HEK293 (cell line): ENCODE measurements around the gene CCDC88C.

Experiments used
- CTCF ChIP-seq: fragments of 450-650 bp; formaldehyde crosslinking; IDR thresholded peaks from 2 replicates; pipeline ENCODE4 v1.5.1; 2016; ENCODE audit warnings: missing biosample characterization, missing genetic modification characterization
- HOXC10 ChIP-seq: sonication (generic); formaldehyde crosslinking; IDR thresholded peaks from 2 replicates; pipeline ENCODE4 v1.8.1; 2023; ENCODE audit warnings: mild to moderate bottlenecking, missing genetic modification reagents
- PATZ1 ChIP-seq: fragments of 450-650 bp; formaldehyde crosslinking; IDR thresholded peaks from 2 replicates; pipeline ENCODE4 v1.5.1; 2016; ENCODE audit warnings: missing biosample characterization, missing genetic modification characterization
- ZNF223 ChIP-seq: fragments of 450-650 bp; formaldehyde crosslinking; IDR thresholded peaks from 2 replicates; pipeline ENCODE4 v1.5.1; 2016; ENCODE audit warnings: missing biosample characterization, missing genetic modification characterization
- ZNF24 ChIP-seq: fragments of 450-650 bp; formaldehyde crosslinking; IDR thresholded peaks from 2 replicates; pipeline ENCODE4 v1.5.1; 2016; ENCODE audit warnings: missing biosample characterization, missing genetic modification characterization
- ZNF423 ChIP-seq: fragments of 450-650 bp; formaldehyde crosslinking; IDR thresholded peaks from 2 replicates; pipeline ENCODE4 v1.5.1; 2016; ENCODE audit warnings: missing biosample characterization, missing genetic modification characterization
- ZNF777 ChIP-seq: fragments of 450-650 bp; formaldehyde crosslinking; IDR thresholded peaks from 2 replicates; pipeline ENCODE4 v1.5.1; 2017; ENCODE audit warnings: missing biosample characterization, missing genetic modification characterization, borderline replicate concordance
- TF ChIP-seq, protein P1 (sequence below): fragments of 450-650 bp; formaldehyde crosslinking; IDR thresholded peaks from 2 replicates; pipeline ENCODE4 v1.5.1; 2016; ENCODE audit warnings: missing biosample characterization, missing genetic modification characterization, low read depth

DNA sequence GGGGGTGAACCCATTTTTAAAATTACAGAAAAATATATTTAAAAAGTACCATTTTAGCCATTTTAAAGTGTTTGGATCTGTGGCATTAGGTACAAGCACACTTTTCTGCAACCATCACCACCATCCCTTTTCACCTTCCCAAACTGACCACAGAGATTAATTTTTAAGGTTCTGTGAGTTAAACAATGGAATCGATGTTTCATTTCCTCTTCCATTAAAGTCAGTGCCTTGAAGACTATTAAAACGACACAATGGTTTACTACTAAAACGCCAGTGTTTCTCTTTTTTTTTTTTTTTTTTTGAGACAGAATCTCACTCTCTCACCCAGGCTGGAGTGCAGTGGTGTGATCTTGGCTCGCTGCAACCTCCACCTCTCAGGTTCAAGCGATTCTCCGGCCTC, 95.0 kb downstream of the CCDC88C start:
- no peak for TF ChIP-seq HOXC10 (CRISPR knock-in tag)
- TF ChIP-seq CTCF: no peak
- no peak for TF ChIP-seq ZNF223
- TF ChIP-seq PATZ1 (tag by site-specific recombination): no peak
- no peak for TF ChIP-seq ZNF423
- no peak for TF ChIP-seq ZNF777 (tag by site-specific recombination)
- TF ChIP-seq ZNF24: no peak
- TF ChIP-seq, protein P1, sequence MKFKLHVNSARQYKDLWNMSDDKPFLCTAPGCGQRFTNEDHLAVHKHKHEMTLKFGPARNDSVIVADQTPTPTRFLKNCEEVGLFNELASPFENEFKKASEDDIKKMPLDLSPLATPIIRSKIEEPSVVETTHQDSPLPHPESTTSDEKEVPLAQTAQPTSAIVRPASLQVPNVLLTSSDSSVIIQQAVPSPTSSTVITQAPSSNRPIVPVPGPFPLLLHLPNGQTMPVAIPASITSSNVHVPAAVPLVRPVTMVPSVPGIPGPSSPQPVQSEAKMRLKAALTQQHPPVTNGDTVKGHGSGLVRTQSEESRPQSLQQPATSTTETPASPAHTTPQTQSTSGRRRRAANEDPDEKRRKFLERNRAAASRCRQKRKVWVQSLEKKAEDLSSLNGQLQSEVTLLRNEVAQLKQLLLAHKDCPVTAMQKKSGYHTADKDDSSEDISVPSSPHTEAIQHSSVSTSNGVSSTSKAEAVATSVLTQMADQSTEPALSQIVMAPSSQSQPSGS (tag by site-specific recombination): no peak
